ENCODE results near the gene CST3. TPM values are rescaled to one million over a fixed set of nuclear protein-coding genes. Genes with fewer than 3 reads are reported as not detected.
A peak's percentile ranks its signal among the peaks of the same experiment; 100 is the strongest.

Gene CST3
- total RNA-seq, 1 experiment from 2014 or later: 777 TPM

- H3K36me3 Mint-ChIP-seq (ENCODE audit: insufficient read depth, unreplicated experiment): peaks cover 20% of the 10 kb centered on the region
- BruUV-seq (replicated peaks): no TSS peak
- peak in 1 of 2 experiments; percentile 45 for DNase-seq
- H3K4me3 Mint-ChIP-seq (ENCODE audit: unreplicated experiment): no peak overlapping the region
- Histone ChIP-seq H3K36me3 (ENCODE audit: control insufficient read depth, insufficient read depth, low read length) (no peaks in the 10 kb centered on the region), H3K9me3 (no peaks in the 10 kb centered on the region), H3K27me3 (replicated peaks; ENCODE audit: control insufficient read depth, insufficient read depth, low read length) (no peaks in the 10 kb centered on the region), H3K4me1 (peaks cover 35% of the 10 kb centered on the region), H3K4me3 (ENCODE audit: low read depth, low read length) (no peak overlapping the region)
- peaks cover 32% of the 10 kb centered on the region for H3K4me1 Mint-ChIP-seq (ENCODE audit: low read depth, unreplicated experiment)
- ChIA-PET POLR2A (interaction anchor here (0.6 kb wide), 1 partner anchor 31 kb away, joined by 3 read pairs; no protein-coding TSS in a partner anchor), CTCF (no interaction called here)
- H3K9me3 Mint-ChIP-seq (ENCODE audit: unreplicated experiment): no peaks in the 10 kb centered on the region
- TF ChIP-seq, protein P1, sequence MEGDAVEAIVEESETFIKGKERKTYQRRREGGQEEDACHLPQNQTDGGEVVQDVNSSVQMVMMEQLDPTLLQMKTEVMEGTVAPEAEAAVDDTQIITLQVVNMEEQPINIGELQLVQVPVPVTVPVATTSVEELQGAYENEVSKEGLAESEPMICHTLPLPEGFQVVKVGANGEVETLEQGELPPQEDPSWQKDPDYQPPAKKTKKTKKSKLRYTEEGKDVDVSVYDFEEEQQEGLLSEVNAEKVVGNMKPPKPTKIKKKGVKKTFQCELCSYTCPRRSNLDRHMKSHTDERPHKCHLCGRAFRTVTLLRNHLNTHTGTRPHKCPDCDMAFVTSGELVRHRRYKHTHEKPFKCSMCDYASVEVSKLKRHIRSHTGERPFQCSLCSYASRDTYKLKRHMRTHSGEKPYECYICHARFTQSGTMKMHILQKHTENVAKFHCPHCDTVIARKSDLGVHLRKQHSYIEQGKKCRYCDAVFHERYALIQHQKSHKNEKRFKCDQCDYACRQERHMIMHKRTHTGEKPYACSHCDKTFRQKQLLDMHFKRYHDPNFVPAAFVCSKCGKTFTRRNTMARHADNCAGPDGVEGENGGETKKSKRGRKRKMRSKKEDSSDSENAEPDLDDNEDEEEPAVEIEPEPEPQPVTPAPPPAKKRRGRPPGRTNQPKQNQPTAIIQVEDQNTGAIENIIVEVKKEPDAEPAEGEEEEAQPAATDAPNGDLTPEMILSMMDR (IDR thresholded peaks at IDR 0.05; ENCODE audit: insufficient read depth in 1 of 2, low read depth in 1 of 2, low read length in 1 of 2, severe bottlenecking in 1 of 2, unreplicated experiment in 1 of 2): no peak
- H3K27ac Mint-ChIP-seq (ENCODE audit: unreplicated experiment): no peak overlapping the region
- H3K27me3 Mint-ChIP-seq (ENCODE audit: insufficient read depth, unreplicated experiment): no peaks in the 10 kb centered on the region
- intact Hi-C loops (cut with micrococcal nuclease; ENCODE audit: unreplicated experiment): no loop called here
Measured at GRCh38 chr20:23626040-23626620, 11.6 kb downstream of the CST3 start.

- Mint-ChIP-seq H3K27ac (ENCODE audit: unreplicated experiment) (no peak overlapping the region), H3K27me3 (ENCODE audit: insufficient read depth, unreplicated experiment) (no peaks in the 10 kb centered on the region), H3K36me3 (ENCODE audit: insufficient read depth, unreplicated experiment) (peaks cover 19% of the 10 kb centered on the region), H3K4me1 (ENCODE audit: low read depth, unreplicated experiment) (peaks cover 32% of the 10 kb centered on the region), H3K4me3 (ENCODE audit: unreplicated experiment) (no peak overlapping the region), H3K9me3 (ENCODE audit: unreplicated experiment) (no peaks in the 10 kb centered on the region)
- H3K9me3 ChIP-seq: no peaks in the 10 kb centered on the region
- intact Hi-C loops (cut with micrococcal nuclease; ENCODE audit: unreplicated experiment): no loop called here
- peaks cover 34% of the 10 kb centered on the region for H3K4me1 ChIP-seq
- TF ChIP-seq, protein P1 (IDR thresholded peaks at IDR 0.05; ENCODE audit: insufficient read depth in 1 of 2, low read depth in 1 of 2, low read length in 1 of 2, severe bottlenecking in 1 of 2, unreplicated experiment in 1 of 2): no peak
- no peak overlapping the region for H3K4me3 ChIP-seq (ENCODE audit: low read depth, low read length)
- no peak for DNase-seq
- H3K36me3 ChIP-seq (ENCODE audit: control insufficient read depth, insufficient read depth, low read length): no peaks in the 10 kb centered on the region
- no peaks in the 10 kb centered on the region for H3K27me3 ChIP-seq (replicated peaks; ENCODE audit: control insufficient read depth, insufficient read depth, low read length)
- BruUV-seq (replicated peaks): no TSS peak
- POLR2A ChIA-PET: interaction anchor here (0.6 kb wide), 1 partner anchor 31 kb away, joined by 3 read pairs; no protein-coding TSS in a partner anchor
- CTCF ChIA-PET: no interaction called here
Measured at GRCh38 chr20:23625236-23625964, 12.4 kb downstream of the CST3 start.

DNA sequence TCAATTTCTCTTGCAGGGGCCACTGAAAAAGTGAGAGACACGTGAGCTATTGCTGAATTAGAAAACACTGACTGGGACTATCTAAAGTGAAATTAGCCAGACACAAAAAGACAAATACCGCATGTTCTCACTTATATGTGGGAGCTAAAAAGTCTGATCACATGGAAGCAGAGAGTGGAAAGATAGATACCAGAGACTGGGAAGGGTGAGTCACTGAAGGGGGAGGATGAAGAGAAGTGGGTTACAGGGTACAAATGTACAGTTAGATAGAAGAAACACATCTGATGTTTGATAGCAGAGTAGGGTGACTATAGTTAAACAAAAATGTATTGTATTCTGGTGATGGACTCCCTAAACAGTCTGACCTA, 13.4 kb downstream of the CST3 start:
- Mint-ChIP-seq H3K9me3 (ENCODE audit: unreplicated experiment) (no peaks in the 10 kb centered on the region), H3K27me3 (ENCODE audit: insufficient read depth, unreplicated experiment) (no peaks in the 10 kb centered on the region), H3K36me3 (ENCODE audit: insufficient read depth, unreplicated experiment) (peaks cover 8% of the 10 kb centered on the region), H3K4me3 (ENCODE audit: unreplicated experiment) (no peak overlapping the region), H3K4me1 (ENCODE audit: low read depth, unreplicated experiment) (peaks cover 27% of the 10 kb centered on the region), H3K27ac (ENCODE audit: unreplicated experiment) (no peak overlapping the region)
- TF ChIP-seq, protein P1 (IDR thresholded peaks at IDR 0.05; ENCODE audit: insufficient read depth in 1 of 2, low read depth in 1 of 2, low read length in 1 of 2, severe bottlenecking in 1 of 2, unreplicated experiment in 1 of 2): no peak
- peaks cover 23% of the 10 kb centered on the region for H3K4me1 ChIP-seq
- H3K27me3 ChIP-seq (replicated peaks; ENCODE audit: control insufficient read depth, insufficient read depth, low read length): no peaks in the 10 kb centered on the region
- POLR2A ChIA-PET: no interaction called here
- BruUV-seq (replicated peaks): no TSS peak
- no peaks in the 10 kb centered on the region for H3K36me3 ChIP-seq (ENCODE audit: control insufficient read depth, insufficient read depth, low read length)
- CTCF ChIA-PET: no interaction called here
- DNase-seq: no peak
- H3K4me3 ChIP-seq (ENCODE audit: low read depth, low read length): no peak overlapping the region
- intact Hi-C loops (cut with micrococcal nuclease; ENCODE audit: unreplicated experiment): no loop called here
- H3K9me3 ChIP-seq: no peaks in the 10 kb centered on the region

All from Caco-2 (cell line).